Esophagus muscularis mucosa (tissue), 4 donors: ENCODE results near the gene GRM4. TPM values are rescaled to one million over a fixed set of nuclear protein-coding genes. Genes with fewer than 3 reads are reported as not detected.

Experiments
- DNase-seq: peaks from one replicate; pipeline ENCODE4 v3.0.0-alpha.2; 2017; ENCODE audit errors: extremely low spot score
- H3K27ac ChIP-seq, 4 donors: fragments of 200-600 bp; sonication (generic); replicated peaks in 1 of 4; 1 replicate in 3 of 4; 2 replicates in 1 of 4; pipeline ENCODE4 v1.5.1; 2016 to 2019; ENCODE audit warnings: mild to moderate bottlenecking in 1 of 4
- H3K27me3 ChIP-seq, 4 donors: fragments of 200-600 bp; sonication (generic); one replicate each; pipeline versions ENCODE4 v1.5.1 to v1.6.0; 2016 to 2019
- H3K36me3 ChIP-seq, 4 donors: fragments of 200-600 bp; sonication (generic); one replicate each; pipeline ENCODE4 v1.5.1; 2016 to 2019
- H3K4me1 ChIP-seq, 4 donors: fragments of 200-600 bp; sonication (generic); one replicate each; pipeline ENCODE4 v1.5.1; 2016 to 2019
- H3K4me3 ChIP-seq, 4 donors: fragments of 200-600 bp; sonication (generic); 1 replicate in 2 of 4; 2 replicates in 2 of 4; pipeline ENCODE4 v1.5.1; 2016 to 2019; ENCODE audit warnings: mild to moderate bottlenecking in 4 of 4, moderate library complexity in 1 of 4
- H3K9me3 ChIP-seq, 4 donors: fragments of 200-600 bp; sonication (generic); 1 replicate in 3 of 4; 2 replicates in 1 of 4; pipeline ENCODE4 v1.5.1; 2016 to 2019
- CTCF ChIP-seq, 3 experiments: fragments of 200-600 bp in 2 of 3; fragments of 450-650 bp in 1 of 3; sonication (generic) in 2 of 3; IDR thresholded peaks; one replicate each; pipeline ENCODE4 v1.5.1; 2017 to 2019; ENCODE audit warnings: antibody characterized with exemption in 3 of 3, mild to moderate bottlenecking in 2 of 3, moderate library complexity in 1 of 3
- EP300 ChIP-seq: sonication (generic); formaldehyde crosslinking; IDR thresholded peaks from one replicate; pipeline ENCODE4 v1.6.1; 2017; ENCODE audit warnings: antibody characterized with exemption
- POLR2A ChIP-seq: fragments of 450-650 bp; IDR thresholded peaks from one replicate; pipeline ENCODE4 v1.6.1; 2017; ENCODE audit warnings: antibody characterized with exemption, moderate library complexity, mild to moderate bottlenecking, low read depth
- POLR2AphosphoS5 ChIP-seq, 2 donors: sonication (generic); formaldehyde crosslinking; IDR thresholded peaks; one replicate each; pipeline ENCODE4 v1.6.1; 2017; ENCODE audit warnings: antibody characterized with exemption in 2 of 2
- WGBS: methylation state at CpG from one replicate; pipeline ENCODE4 v1.1.5; 2018; 5-methylcytosine and 5-hydroxymethylcytosine counted together
- intact Hi-C: fragments of 100-400 bp; cut with DNase I; formaldehyde crosslinking; loops from one replicate; pipeline ENCODE4 v1.15.1; 2023
- total RNA-seq, 4 donors: library from RNA; depleted of rRNA; stranded (reverse); fragments of >200 nt; gene quantifications; one replicate each; pipeline versions ENCODE4 v1.1.0 to v1.2.1, GENCODE V29; 2016

Gene GRM4
- total RNA-seq, 4 donors from 2014 or later, result not detected

GRCh38 chr6:34056305-34057108 is 89.4 kb downstream of the GRM4 start:
- H3K4me1 ChIP-seq, result peaks cover 0 to 11% (median 4%) of the 10 kb centered on the region in 4 donors
- intact Hi-C loops, result loop anchor here (10.0 kb wide), 1 partner anchor 88 kb away; the partner anchor contains the start of gene GRM4
- H3K9me3 ChIP-seq, result no peaks in the 10 kb centered on the region
- H3K27me3 ChIP-seq, result peaks cover 0 to 49% (median 0%) of the 10 kb centered on the region in 4 donors
- peak overlapping the region in 1 of 4 donors; percentile 22 for H3K27ac ChIP-seq
- WGBS, result 26% methylated on average over 29 of the region's 36 CpGs
- peak overlapping the region; percentile 11 to 27 (median 20) for H3K4me3 ChIP-seq
- H3K36me3 ChIP-seq, result no peaks in the 10 kb centered on the region
- DNase-seq, result no peak
- TF ChIP-seq POLR2AphosphoS5 (IDR thresholded peaks at IDR 0.05), result peak; percentile 16 to 17
- no peak for TF ChIP-seq POLR2A

GRCh38 chr6:34055223-34055933 is 90.5 kb downstream of the GRM4 start:
- Histone ChIP-seq H3K4me3 (no peak overlapping the region), H3K27ac (no peak overlapping the region), H3K27me3 (peaks cover 0 to 53% (median 0%) of the 10 kb centered on the region in 4 donors), H3K36me3 (no peaks in the 10 kb centered on the region), H3K4me1 (peaks cover 0 to 11% (median 4%) of the 10 kb centered on the region in 4 donors), H3K9me3 (no peaks in the 10 kb centered on the region)
- no peak for DNase-seq
- intact Hi-C loops, result loop anchor here (10.0 kb wide), 1 partner anchor 89 kb away; the partner anchor contains the start of gene GRM4
- WGBS, result 66% methylated on average over 18 of the region's 18 CpGs
- TF ChIP-seq EP300, result no peak
- peak; percentile 42 to 72 (median 54) for TF ChIP-seq CTCF (IDR thresholded peaks at IDR 0.05)

GRCh38 chr6:34053721-34054120 is 92.2 kb downstream of the GRM4 start:
- Histone ChIP-seq H3K9me3 (no peaks in the 10 kb centered on the region), H3K36me3 (no peaks in the 10 kb centered on the region), H3K4me1 (peaks cover 0 to 11% (median 4%) of the 10 kb centered on the region in 4 donors), H3K27ac (no peak overlapping the region), H3K27me3 (peaks cover 0 to 67% (median 0%) of the 10 kb centered on the region in 4 donors), H3K4me3 (no peak overlapping the region)
- 81% methylated on average over 8 of the region's 8 CpGs for WGBS
- TF ChIP-seq POLR2AphosphoS5 (IDR thresholded peaks at IDR 0.05) (no peak), EP300 (no peak), CTCF (IDR thresholded peaks at IDR 0.05) (no peak), POLR2A (no peak)
- intact Hi-C loops, result loop anchor here (10.0 kb wide), 1 partner anchor 91 kb away; the partner anchor contains the start of gene GRM4
- no peak for DNase-seq

GRCh38 chr6:34052918-34053608 is 92.8 kb downstream of the GRM4 start:
- Histone ChIP-seq H3K4me3 (no peak overlapping the region), H3K4me1 (peaks cover 0 to 11% (median 4%) of the 10 kb centered on the region in 4 donors), H3K36me3 (no peaks in the 10 kb centered on the region), H3K27me3 (peaks cover 0 to 74% (median 0%) of the 10 kb centered on the region in 4 donors), H3K27ac (no peak overlapping the region), H3K9me3 (no peaks in the 10 kb centered on the region)
- no peak for DNase-seq
- WGBS, result 86% methylated on average over 5 of the region's 7 CpGs
- TF ChIP-seq POLR2A (no peak), CTCF (IDR thresholded peaks at IDR 0.05) (no peak), POLR2AphosphoS5 (IDR thresholded peaks at IDR 0.05) (no peak), EP300 (no peak)
- intact Hi-C loops, result loop anchor here (10.0 kb wide), 1 partner anchor 92 kb away; the partner anchor contains the start of gene GRM4
